Medulla oblongata (tissue), 1 donor: ENCODE results near the gene WDR45B.
"Not testable (repeated sequence)": the region's sequence is repeated elsewhere in the genome, so short reads cannot be mapped to it uniquely, and the experiment has no call there.

ENCODE experiments used
- DNase-seq: peaks from one replicate; pipeline ENCODE4 v3.0.0-alpha.2; 2015; ENCODE audit errors: extremely low spot score

The WDR45B gene

GRCh38 chr17:82585935-82586575, 62.2 kb downstream of the WDR45B start:
- DNase-seq, result not testable (repeated sequence)

- DNase-seq, result no peak
Observed at GRCh38 chr17:82583720-82584234, 64.5 kb downstream of the WDR45B start.

GRCh38 chr17:82582709-82583108, 65.5 kb downstream of the WDR45B start:
- DNase-seq, result no peak

- DNase-seq, result no peak
Observed at GRCh38 chr17:82582213-82582612, 66.0 kb downstream of the WDR45B start.

GRCh38 chr17:82579969-82580368, 68.3 kb downstream of the WDR45B start:
- DNase-seq, result not testable (repeated sequence)

GRCh38 chr17:82577300-82577699, 70.9 kb downstream of the WDR45B start:
- no peak for DNase-seq

- DNase-seq, result not testable (repeated sequence)
Observed at GRCh38 chr17:82575581-82576221, 72.5 kb downstream of the WDR45B start.

GRCh38 chr17:82574041-82574440, 74.2 kb downstream of the WDR45B start:
- DNase-seq, result no peak

- no peak for DNase-seq
Observed at GRCh38 chr17:82571855-82572254, 76.4 kb downstream of the WDR45B start.

GRCh38 chr17:82570277-82570676, 78.0 kb downstream of the WDR45B start:
- no peak for DNase-seq

GRCh38 chr17:82569621-82570020, 78.6 kb downstream of the WDR45B start:
- no peak for DNase-seq

GRCh38 chr17:82568997-82569393, 79.2 kb downstream of the WDR45B start:
- no peak for DNase-seq

- DNase-seq, result no peak
Observed at GRCh38 chr17:82567286-82567685, 81.0 kb downstream of the WDR45B start.

- DNase-seq, result no peak
Observed at GRCh38 chr17:82566129-82566960, 81.9 kb downstream of the WDR45B start.

GRCh38 chr17:82565551-82565950, 82.7 kb downstream of the WDR45B start:
- DNase-seq, result no peak
